NB4 (cell line): ENCODE data around the gene SEC23B.

ENCODE experiments used
- DNase-seq: peaks from one replicate; pipeline ENCODE4 v3.0.0; 2010; ENCODE audit warnings: low read depth
- H3K4me3 ChIP-seq: one replicate; pipeline ENCODE4 v1.5.1; 2011; ENCODE audit warnings: mild to moderate bottlenecking, low read depth, low read length, moderate library complexity
- CTCF ChIP-seq: IDR thresholded peaks from one replicate; pipeline ENCODE4 v1.5.1; 2012; ENCODE audit warnings: low read depth, low read length
- MAX ChIP-seq: IDR thresholded peaks from 2 replicates; pipeline ENCODE4 v1.6.1; 2011; ENCODE audit warnings: low read depth, low read length
- MYC ChIP-seq: IDR thresholded peaks from 2 replicates; pipeline ENCODE4 v1.6.1; 2011; ENCODE audit warnings: low read depth, low read length
- POLR2A ChIP-seq: IDR thresholded peaks from 2 replicates; pipeline ENCODE4 v1.6.1; 2011; ENCODE audit warnings: mild to moderate bottlenecking; ENCODE audit not compliant: insufficient read length; ENCODE audit errors: extremely low read depth

The SEC23B gene

GRCh38 chr20:18541741-18542140 is 34.0 kb downstream of the SEC23B start:
- no peak for TF ChIP-seq MYC
- TF ChIP-seq MAX, result no peak
- no peak for TF ChIP-seq CTCF
- no peak for TF ChIP-seq POLR2A
- no peak overlapping the region for H3K4me3 ChIP-seq
- DNase-seq, result no peak

GRCh38 chr20:18543216-18543615 is 35.5 kb downstream of the SEC23B start:
- no peak for DNase-seq
- no peak overlapping the region for H3K4me3 ChIP-seq
- no peak for TF ChIP-seq MYC

GRCh38 chr20:18543932-18544331 is 36.2 kb downstream of the SEC23B start:
- DNase-seq, result no peak
- TF ChIP-seq MAX (no peak), CTCF (no peak), MYC (no peak), POLR2A (no peak)
- no peak overlapping the region for H3K4me3 ChIP-seq

DNA sequence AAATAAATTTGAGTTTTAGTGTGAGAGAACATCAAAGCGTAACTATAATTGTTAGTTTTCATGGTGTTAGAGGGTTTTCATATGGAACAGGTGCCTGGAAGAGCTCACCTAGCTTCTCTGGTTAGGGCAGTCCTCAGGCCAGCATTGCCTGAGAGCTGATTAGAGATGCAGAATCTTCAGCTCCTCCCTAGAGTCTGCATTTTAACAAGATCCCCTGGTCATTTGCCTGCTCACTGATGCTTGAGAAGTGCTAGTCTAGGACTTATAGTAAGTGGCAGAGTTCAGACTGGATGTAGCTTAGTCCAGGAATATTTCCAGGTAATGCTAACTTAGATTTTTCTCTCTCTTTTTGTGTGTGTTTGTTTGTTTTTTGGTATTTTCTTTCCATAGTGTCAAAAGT is 37.8 kb downstream of the SEC23B start:
- no peak overlapping the region for H3K4me3 ChIP-seq
- TF ChIP-seq CTCF (no peak), POLR2A (no peak), MAX (no peak), MYC (no peak)
- no peak for DNase-seq

DNA sequence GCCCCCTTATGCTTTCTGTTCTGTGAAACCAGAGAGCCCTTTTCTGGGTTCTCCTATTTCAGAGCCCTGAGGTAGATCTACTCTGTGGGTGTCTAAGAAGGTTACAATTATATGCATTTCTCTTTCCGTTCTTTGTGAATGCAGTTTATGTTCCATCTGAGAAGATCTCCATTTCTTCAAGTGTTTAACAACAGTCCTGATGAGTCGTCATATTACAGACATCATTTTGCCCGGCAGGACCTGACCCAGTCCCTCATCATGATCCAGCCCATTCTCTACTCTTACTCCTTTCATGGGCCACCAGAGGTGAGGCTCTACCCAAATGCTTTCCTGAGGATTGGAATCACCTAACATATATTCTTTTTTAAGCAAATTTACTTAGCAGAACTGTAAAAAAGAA is 40.7 kb downstream of the SEC23B start:
- no peak overlapping the region for H3K4me3 ChIP-seq
- no peak for DNase-seq
- no peak for TF ChIP-seq MYC
- no peak for TF ChIP-seq MAX
- TF ChIP-seq CTCF, result no peak
- no peak for TF ChIP-seq POLR2A

DNA sequence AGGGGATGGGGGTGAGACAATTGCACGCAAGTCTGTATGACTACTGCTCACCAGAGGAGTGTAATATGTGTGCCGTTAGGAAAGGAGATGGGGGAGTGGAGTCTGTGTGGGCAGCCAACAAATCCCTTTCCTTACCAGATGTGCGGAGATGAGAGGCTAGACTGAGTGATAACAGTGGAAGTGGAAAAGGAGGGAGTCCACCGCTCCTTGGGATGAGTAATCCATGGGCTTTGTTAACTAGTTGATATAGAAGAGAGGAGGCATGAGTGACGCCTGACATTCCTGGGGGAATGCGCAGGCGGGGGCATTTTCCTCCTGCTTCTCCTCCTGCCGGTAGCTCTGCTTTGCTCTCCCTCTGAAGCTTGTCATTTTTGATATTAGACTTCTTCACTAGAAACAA is 46.0 kb downstream of the SEC23B start:
- DNase-seq, result no peak
- H3K4me3 ChIP-seq, result no peak overlapping the region
- TF ChIP-seq POLR2A, result no peak
- TF ChIP-seq MYC, result no peak
- TF ChIP-seq MAX, result no peak
- no peak for TF ChIP-seq CTCF
